SK-N-SH (cell line): ENCODE measurements around the gene RPGRIP1L.

Experiments used
- CHD2 ChIP-seq: fragments of 150-350 bp; IDR thresholded peaks from 2 replicates; pipeline ENCODE4 v1.6.1; 2018; ENCODE audit warnings: low read length; ENCODE audit not compliant: partially characterized antibody
- EP300 ChIP-seq, 2 experiments: IDR thresholded peaks; 2 replicates each; pipeline versions ENCODE4 v1.4.0 to v1.6.1; 2012; ENCODE audit warnings: borderline replicate concordance in 1 of 2, low read depth in 1 of 2, low read length in 1 of 2
- EZH2phosphoT487 ChIP-seq: fragments of 200-600 bp; sonication (generic); IDR thresholded peaks from 2 replicates; pipeline ENCODE4 v1.6.1; 2017; ENCODE audit warnings: low read depth, mixed run types, mild to moderate bottlenecking, antibody characterized with exemption, moderate library complexity, borderline replicate concordance
- FOSL2 ChIP-seq: IDR thresholded peaks from 2 replicates; pipeline ENCODE4 v1.4.0; 2012; ENCODE audit warnings: low read depth, mild to moderate bottlenecking, moderate library complexity, borderline replicate concordance
- FOXM1 ChIP-seq: IDR thresholded peaks from 2 replicates; pipeline ENCODE4 v1.4.0; 2012; ENCODE audit warnings: low read depth, mild to moderate bottlenecking
- POLR2AphosphoS5 ChIP-seq: IDR thresholded peaks from 2 replicates; pipeline ENCODE4 v1.6.1; 2012; ENCODE audit warnings: low read depth, low read length
- RAD21 ChIP-seq: IDR thresholded peaks from 2 replicates; pipeline ENCODE4 v1.6.1; 2012; ENCODE audit warnings: mild to moderate bottlenecking, low read length
- RCOR1 ChIP-seq: fragments of 150-350 bp; IDR thresholded peaks from 2 replicates; pipeline ENCODE4 v1.6.1; 2017; ENCODE audit warnings: antibody characterized with exemption, low read length
- RFX5 ChIP-seq: IDR thresholded peaks from 2 replicates; pipeline ENCODE4 v1.6.1; 2012; ENCODE audit warnings: mild to moderate bottlenecking, improper control_type of control experiment, low read length
- SIN3A ChIP-seq: IDR thresholded peaks from 2 replicates; pipeline ENCODE4 v1.6.1; 2012; ENCODE audit warnings: low read depth, mild to moderate bottlenecking, low read length, moderate library complexity, borderline replicate concordance
- TAF1 ChIP-seq: IDR thresholded peaks from 2 replicates; pipeline ENCODE4 v1.6.1; 2012; ENCODE audit warnings: low read depth, mild to moderate bottlenecking, low read length, moderate library complexity, borderline replicate concordance
- TF ChIP-seq, protein P1 (sequence below): fragments of 200-600 bp; sonication (generic); IDR thresholded peaks from 2 replicates; pipeline ENCODE4 v1.6.1; 2017; ENCODE audit warnings: antibody characterized with exemption, mild to moderate bottlenecking, moderate library complexity
- TF ChIP-seq, protein P2 (sequence below): IDR thresholded peaks from 2 replicates; pipeline ENCODE4 v1.4.0; 2012; ENCODE audit warnings: low read depth

DNA sequence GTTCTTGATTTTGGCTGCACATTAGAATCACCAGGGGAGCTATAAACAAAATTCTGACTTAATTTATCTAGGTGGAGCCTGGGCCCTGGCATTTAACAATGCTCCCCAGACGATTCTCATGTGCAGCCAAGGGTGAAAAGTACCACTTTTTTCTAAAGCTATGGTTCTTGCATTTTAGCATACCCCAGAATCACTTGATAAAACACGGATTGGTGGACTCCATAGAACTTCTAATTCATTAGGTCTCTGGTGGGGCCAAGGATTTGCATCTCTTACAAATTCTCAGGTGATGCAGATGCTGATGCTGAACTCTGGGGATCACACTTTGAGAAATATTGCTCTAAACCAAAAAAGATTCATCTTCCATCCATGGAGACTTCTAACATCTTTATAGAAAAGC lies 74.5 kb downstream of the RPGRIP1L start:
- TF ChIP-seq, protein P1, sequence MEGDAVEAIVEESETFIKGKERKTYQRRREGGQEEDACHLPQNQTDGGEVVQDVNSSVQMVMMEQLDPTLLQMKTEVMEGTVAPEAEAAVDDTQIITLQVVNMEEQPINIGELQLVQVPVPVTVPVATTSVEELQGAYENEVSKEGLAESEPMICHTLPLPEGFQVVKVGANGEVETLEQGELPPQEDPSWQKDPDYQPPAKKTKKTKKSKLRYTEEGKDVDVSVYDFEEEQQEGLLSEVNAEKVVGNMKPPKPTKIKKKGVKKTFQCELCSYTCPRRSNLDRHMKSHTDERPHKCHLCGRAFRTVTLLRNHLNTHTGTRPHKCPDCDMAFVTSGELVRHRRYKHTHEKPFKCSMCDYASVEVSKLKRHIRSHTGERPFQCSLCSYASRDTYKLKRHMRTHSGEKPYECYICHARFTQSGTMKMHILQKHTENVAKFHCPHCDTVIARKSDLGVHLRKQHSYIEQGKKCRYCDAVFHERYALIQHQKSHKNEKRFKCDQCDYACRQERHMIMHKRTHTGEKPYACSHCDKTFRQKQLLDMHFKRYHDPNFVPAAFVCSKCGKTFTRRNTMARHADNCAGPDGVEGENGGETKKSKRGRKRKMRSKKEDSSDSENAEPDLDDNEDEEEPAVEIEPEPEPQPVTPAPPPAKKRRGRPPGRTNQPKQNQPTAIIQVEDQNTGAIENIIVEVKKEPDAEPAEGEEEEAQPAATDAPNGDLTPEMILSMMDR: no peak
- TF ChIP-seq POLR2AphosphoS5 (no peak), EP300 (IDR thresholded peaks at IDR 0.05; ENCODE audit: borderline replicate concordance in 1 of 2, low read depth in 1 of 2, low read length in 1 of 2) (no peak), FOSL2 (no peak), CHD2 (no peak), FOXM1 (no peak), EZH2phosphoT487 (no peak), SIN3A (no peak), RAD21 (no peak), RCOR1 (no peak), RFX5 (no peak), TAF1 (no peak)
- TF ChIP-seq, protein P2, sequence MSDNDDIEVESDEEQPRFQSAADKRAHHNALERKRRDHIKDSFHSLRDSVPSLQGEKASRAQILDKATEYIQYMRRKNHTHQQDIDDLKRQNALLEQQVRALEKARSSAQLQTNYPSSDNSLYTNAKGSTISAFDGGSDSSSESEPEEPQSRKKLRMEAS: no peak
